Keratinocyte (primary cell): ENCODE data around the gene NDRG3. TPM values are rescaled to one million over a fixed set of nuclear protein-coding genes. Genes with fewer than 3 reads are reported as not detected.

Source experiments
- DNase-seq: peaks from one replicate; pipeline ENCODE4 v3.0.0-alpha.2; 2011; ENCODE audit warnings: low read depth, missing footprints, low spot score
- FAIRE-seq: peaks from 2 replicates; lab custom pipeline; 2011; peaks lifted over from hg19 to GRCh38; lab: Jason Lieb, UNC
- H2AFZ ChIP-seq: 2 replicates; pipeline ENCODE4 v1.6.0; 2012; ENCODE audit warnings: low read length, control low read depth, inconsistent platforms; ENCODE audit not compliant: control insufficient read depth
- H3K27ac ChIP-seq: 2 replicates; pipeline ENCODE4 v1.5.1; 2011; ENCODE audit warnings: low read length; ENCODE audit not compliant: control insufficient read depth, insufficient read depth
- H3K27me3 ChIP-seq: 3 replicates; pipeline ENCODE4 v1.6.0; 2011; ENCODE audit warnings: low read length; ENCODE audit not compliant: control insufficient read depth, insufficient read depth; ENCODE audit errors: extremely low read depth
- H3K36me3 ChIP-seq, 2 experiments: 2 replicates in 1 of 2; 3 replicates in 1 of 2; pipeline ENCODE4 v1.5.1; 2011; ENCODE audit warnings: low read length in 2 of 2, mild to moderate bottlenecking in 1 of 2; ENCODE audit not compliant: control insufficient read depth in 2 of 2, insufficient read depth in 2 of 2; ENCODE audit errors: extremely low read depth in 1 of 2
- H3K4me1 ChIP-seq: 3 replicates; pipeline ENCODE4 v1.5.1; 2011; ENCODE audit warnings: low read length; ENCODE audit not compliant: control insufficient read depth, insufficient read depth; ENCODE audit errors: extremely low read depth
- H3K4me2 ChIP-seq: 3 replicates; pipeline ENCODE4 v1.6.0; 2011; ENCODE audit warnings: low read depth, low read length; ENCODE audit not compliant: control insufficient read depth, insufficient read depth; ENCODE audit errors: extremely low read depth
- H3K4me3 ChIP-seq, 3 experiments: fragments of 200-600 bp in 1 of 3; sonication (generic) in 1 of 3; 2 replicates in 2 of 3; 3 replicates in 1 of 3; pipeline ENCODE4 v1.5.1; 2011 to 2016; ENCODE audit warnings: low read length in 3 of 3, mild to moderate bottlenecking in 3 of 3, control low read depth in 2 of 3, inconsistent platforms in 1 of 3, low read depth in 1 of 3, mixed read lengths in 1 of 3, mixed run types in 1 of 3, moderate library complexity in 1 of 3; ENCODE audit not compliant: control insufficient read depth in 2 of 3, insufficient read depth in 2 of 3; ENCODE audit errors: extremely low read depth in 1 of 3
- H3K79me2 ChIP-seq: 2 replicates; pipeline ENCODE4 v1.6.0; 2012; ENCODE audit warnings: low read length; ENCODE audit not compliant: control insufficient read depth, insufficient read depth
- H3K9ac ChIP-seq: 3 replicates; pipeline ENCODE4 v1.6.0; 2011; ENCODE audit warnings: low read length; ENCODE audit not compliant: control insufficient read depth, insufficient read depth; ENCODE audit errors: extremely low read depth
- H3K9me1 ChIP-seq: 3 replicates; pipeline ENCODE4 v1.6.0; 2011; ENCODE audit warnings: low read length; ENCODE audit not compliant: control insufficient read depth, insufficient read depth; ENCODE audit errors: extremely low read depth
- H3K9me3 ChIP-seq: 2 replicates; pipeline ENCODE4 v1.5.1; 2012; ENCODE audit warnings: low read depth, low read length; ENCODE audit not compliant: control insufficient read depth
- H4K20me1 ChIP-seq: 3 replicates; pipeline ENCODE4 v1.6.0; 2011; ENCODE audit warnings: low read length; ENCODE audit not compliant: control insufficient read depth, insufficient read depth; ENCODE audit errors: extremely low read depth
- EZH2 ChIP-seq: IDR thresholded peaks from one replicate; pipeline ENCODE4 v1.6.1; 2012; ENCODE audit warnings: inconsistent platforms, mild to moderate bottlenecking, low read length, moderate library complexity
- dilution Hi-C: fragments of 300-500 bp; cut with MboI; formaldehyde crosslinking; loops from one replicate; pipeline ENCODE4 v1.7.0; 2020; ENCODE audit warnings: low sequenced_read_pairs; ENCODE audit not compliant: extremely low pct_ligation_motif_present
- polyA plus RNA-seq, 5 experiments: library from polyadenylated mRNA; depleted of rRNA in 3 of 5; stranded (reverse) in 3 of 5; stranded (forward) in 1 of 5; unstranded in 1 of 5; fragments of >200 nt; gene quantifications; 1 replicate in 1 of 5; 2 replicates in 3 of 5; 3 replicates in 1 of 5; pipeline versions ENCODE4 v1.2.1 to v1.2.3, GENCODE V29; 2011 to 2012; ENCODE audit warnings: missing spikeins in 2 of 5, low read depth in 1 of 5, low replicate concordance in 1 of 5
- TF ChIP-seq, protein P1 (sequence below), 3 experiments: IDR thresholded peaks in 1 of 3; conservative IDR thresholded peaks in 1 of 3; optimal IDR thresholded peaks in 1 of 3; 2 replicates in 2 of 3; 3 replicates in 1 of 3; pipeline versions ENCODE3 to v1.5.1; 2011; ENCODE audit warnings: low read length in 3 of 3, mild to moderate bottlenecking in 3 of 3, moderate library complexity in 2 of 3, control low read depth in 1 of 3, inconsistent platforms in 1 of 3; ENCODE audit not compliant: insufficient read depth in 2 of 3; ENCODE audit errors: extremely low read depth in 1 of 3

The NDRG3 gene
- polyA plus RNA-seq, 1 donor (not counting 4 experiments of a cell fraction or from before 2014, with no cell fraction given): 44.1 TPM

DNA sequence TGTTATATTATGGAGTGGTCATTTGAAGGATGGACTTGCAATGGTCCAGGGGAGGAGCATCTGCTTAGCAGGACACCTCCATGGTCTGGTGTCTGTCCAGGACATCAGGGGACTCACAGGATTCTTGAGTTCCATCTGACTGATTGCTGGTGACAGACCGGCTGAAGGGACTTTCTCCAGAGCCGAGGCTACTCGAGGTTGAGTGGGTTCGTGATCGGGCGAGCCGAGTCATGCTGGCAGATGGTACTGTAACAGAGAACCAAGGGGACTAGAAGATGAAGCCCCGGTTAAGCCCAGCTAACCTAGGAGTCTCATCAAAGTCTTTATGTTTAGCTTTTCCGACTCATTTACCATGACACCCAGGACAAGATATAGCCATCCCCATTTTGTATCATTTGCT is 92.4 kb downstream of the NDRG3 start:
- H4K20me1 ChIP-seq: no peaks in the 10 kb centered on the region
- H3K9ac ChIP-seq: no peak overlapping the region
- no peaks in the 10 kb centered on the region for H3K9me3 ChIP-seq
- no peaks in the 10 kb centered on the region for H3K27me3 ChIP-seq
- TF ChIP-seq, protein P1, sequence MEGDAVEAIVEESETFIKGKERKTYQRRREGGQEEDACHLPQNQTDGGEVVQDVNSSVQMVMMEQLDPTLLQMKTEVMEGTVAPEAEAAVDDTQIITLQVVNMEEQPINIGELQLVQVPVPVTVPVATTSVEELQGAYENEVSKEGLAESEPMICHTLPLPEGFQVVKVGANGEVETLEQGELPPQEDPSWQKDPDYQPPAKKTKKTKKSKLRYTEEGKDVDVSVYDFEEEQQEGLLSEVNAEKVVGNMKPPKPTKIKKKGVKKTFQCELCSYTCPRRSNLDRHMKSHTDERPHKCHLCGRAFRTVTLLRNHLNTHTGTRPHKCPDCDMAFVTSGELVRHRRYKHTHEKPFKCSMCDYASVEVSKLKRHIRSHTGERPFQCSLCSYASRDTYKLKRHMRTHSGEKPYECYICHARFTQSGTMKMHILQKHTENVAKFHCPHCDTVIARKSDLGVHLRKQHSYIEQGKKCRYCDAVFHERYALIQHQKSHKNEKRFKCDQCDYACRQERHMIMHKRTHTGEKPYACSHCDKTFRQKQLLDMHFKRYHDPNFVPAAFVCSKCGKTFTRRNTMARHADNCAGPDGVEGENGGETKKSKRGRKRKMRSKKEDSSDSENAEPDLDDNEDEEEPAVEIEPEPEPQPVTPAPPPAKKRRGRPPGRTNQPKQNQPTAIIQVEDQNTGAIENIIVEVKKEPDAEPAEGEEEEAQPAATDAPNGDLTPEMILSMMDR (optimal IDR thresholded peaks at IDR 0.05 in 1 of 3, IDR thresholded peaks at IDR 0.05 in 1 of 3, conservative IDR thresholded peaks at IDR 0.05 in 1 of 3; ENCODE audit: extremely low read depth in 1 of 3, insufficient read depth in 2 of 3, low read length in 3 of 3): no peak
- no peak for TF ChIP-seq EZH2
- no peak overlapping the region for H2AFZ ChIP-seq
- H3K4me1 ChIP-seq: no peaks in the 10 kb centered on the region
- dilution Hi-C loops: no loop called here
- FAIRE-seq: no peak
- no peaks in the 10 kb centered on the region for H3K79me2 ChIP-seq
- no peak overlapping the region for H3K27ac ChIP-seq
- peaks cover 0 to 17% of the 10 kb centered on the region in 2 experiments for H3K36me3 ChIP-seq
- DNase-seq: no peak
- no peak overlapping the region for H3K4me2 ChIP-seq
- no peak overlapping the region for H3K4me3 ChIP-seq
- H3K9me1 ChIP-seq: no peaks in the 10 kb centered on the region

DNA sequence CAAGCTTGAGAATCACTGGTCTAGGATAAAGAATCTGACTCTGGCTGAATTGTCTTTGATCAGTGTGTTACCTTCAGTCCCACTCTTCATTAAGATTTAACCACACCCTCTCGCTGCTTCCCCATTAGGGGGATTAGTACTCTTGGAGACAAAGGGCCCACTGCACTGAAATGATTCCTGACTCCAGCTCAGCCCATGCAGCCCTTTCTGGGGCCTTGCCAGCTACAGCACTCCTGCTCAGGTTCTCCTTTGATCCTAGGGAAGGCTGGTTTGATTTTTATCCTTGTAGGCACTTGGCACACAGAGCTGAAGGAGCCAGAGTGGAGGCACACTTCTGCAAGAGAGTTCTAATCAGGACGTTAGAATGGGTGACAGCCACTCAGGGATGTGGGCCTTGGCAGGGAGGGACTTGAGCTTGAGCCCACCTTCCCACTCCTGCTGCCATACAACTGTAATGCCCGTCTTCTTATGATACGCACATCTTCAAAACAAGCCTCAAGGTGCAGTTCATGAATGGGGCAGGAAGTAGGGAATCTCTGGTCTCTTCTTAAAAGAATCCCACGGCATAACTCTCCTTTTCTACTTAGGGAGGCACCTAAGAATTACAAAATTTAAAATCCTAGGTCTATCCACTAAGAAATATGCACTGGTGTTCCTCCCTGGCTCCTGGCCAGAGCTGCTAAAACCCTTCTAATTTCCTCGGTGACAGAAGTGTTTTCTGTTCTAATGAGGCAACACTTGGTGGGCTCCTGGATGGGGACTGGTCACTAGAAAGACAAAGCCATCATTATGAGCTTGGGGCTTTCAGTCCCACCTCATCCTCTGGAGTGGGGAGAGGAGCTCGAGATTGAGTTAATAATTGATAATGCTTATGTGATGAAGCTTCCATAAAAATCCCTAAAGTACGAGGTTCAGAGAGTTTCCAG is 98.4 kb downstream of the NDRG3 start:
- H3K27ac ChIP-seq: no peak overlapping the region
- H4K20me1 ChIP-seq: no peaks in the 10 kb centered on the region
- no peaks in the 10 kb centered on the region for H3K9me1 ChIP-seq
- no peaks in the 10 kb centered on the region for H3K9me3 ChIP-seq
- dilution Hi-C loops: no loop called here
- no peaks in the 10 kb centered on the region for H3K27me3 ChIP-seq
- no peak overlapping the region for H2AFZ ChIP-seq
- H3K4me2 ChIP-seq: no peak overlapping the region
- H3K4me3 ChIP-seq: no peak overlapping the region
- no peaks in the 10 kb centered on the region for H3K79me2 ChIP-seq
- peaks cover 0 to 4% of the 10 kb centered on the region in 2 experiments for H3K36me3 ChIP-seq
- peaks cover 6% of the 10 kb centered on the region for H3K4me1 ChIP-seq
- no peak overlapping the region for H3K9ac ChIP-seq
- FAIRE-seq (no peak), DNase-seq (no peak)
- TF ChIP-seq, protein P1 (optimal IDR thresholded peaks at IDR 0.05 in 1 of 3, IDR thresholded peaks at IDR 0.05 in 1 of 3, conservative IDR thresholded peaks at IDR 0.05 in 1 of 3; ENCODE audit: extremely low read depth in 1 of 3, insufficient read depth in 2 of 3, low read length in 3 of 3): no peak
- no peak for TF ChIP-seq EZH2
